Endothelial cell of umbilical vein (primary cell): Measurements from ENCODE around the gene TUBGCP3. TPM values are rescaled to one million over a fixed set of nuclear protein-coding genes. Genes with fewer than 3 reads are reported as not detected.

Source experiments
- BruUV-seq: library from RNA; stranded (reverse); fragments of 400-500 nt; replicated peaks from 2 replicates; lab custom pipeline; 2021; lab: Mats Ljungman, UMichigan
- CTCF ChIA-PET: fragments of 300-600, 350-600 bp; sonication (Branson Sonifier 250); formaldehyde crosslinking; loops from one replicate; lab custom pipeline; 2021; ENCODE audit warnings: antibody characterized with exemption, inconsistent platforms; lab: Charles Lee
- POLR2A ChIA-PET: fragments of 300-600, 350-600 bp; sonication (Branson Sonifier 250); formaldehyde crosslinking; loops from one replicate; lab custom pipeline; 2021; ENCODE audit warnings: antibody characterized with exemption, inconsistent platforms; lab: Charles Lee
- DNase-seq: peaks from one replicate; pipeline ENCODE4 v3.0.0-alpha.2; 2011; ENCODE audit warnings: low read depth, low spot score
- FAIRE-seq: peaks from 2 replicates; lab custom pipeline; 2011; peaks lifted over from hg19 to GRCh38; lab: Jason Lieb, UNC
- H2AFZ ChIP-seq: 2 replicates; pipeline ENCODE4 v1.6.0; 2012; ENCODE audit warnings: low read depth, low read length, control low read depth, inconsistent platforms
- H3K27ac ChIP-seq: 2 replicates; pipeline ENCODE4 v1.5.1; 2011; ENCODE audit warnings: low read depth, mild to moderate bottlenecking, control low read depth, low read length, moderate library complexity; ENCODE audit not compliant: insufficient read depth
- H3K27me3 ChIP-seq, 2 experiments: 2 replicates each; pipeline versions ENCODE4 v1.6.0 to v1.6.1; 2011; ENCODE audit warnings: low read length in 2 of 2, mixed read lengths in 1 of 2; ENCODE audit not compliant: control insufficient read depth in 2 of 2, insufficient read depth in 2 of 2
- H3K36me3 ChIP-seq, 2 experiments: 2 replicates in 1 of 2; 3 replicates in 1 of 2; pipeline ENCODE4 v1.5.1; 2011; ENCODE audit warnings: low read length in 2 of 2, mild to moderate bottlenecking in 1 of 2, moderate library complexity in 1 of 2; ENCODE audit not compliant: control insufficient read depth in 2 of 2, insufficient read depth in 2 of 2; ENCODE audit errors: extremely low read depth in 1 of 2
- H3K4me1 ChIP-seq: 3 replicates; pipeline ENCODE4 v1.5.1; 2011; ENCODE audit warnings: mild to moderate bottlenecking, low read length; ENCODE audit not compliant: control insufficient read depth, insufficient read depth; ENCODE audit errors: extremely low read depth
- H3K4me2 ChIP-seq: 2 replicates; pipeline ENCODE4 v1.6.1; 2011; ENCODE audit warnings: low read length, control low read depth, mixed read lengths; ENCODE audit not compliant: insufficient read depth
- H3K4me3 ChIP-seq, 3 experiments: fragments of 200-600 bp in 1 of 3; sonication (generic), shearing (Covaris generic) in 1 of 3; replicated peaks in 1 of 3; 2 replicates each; pipeline ENCODE4 v1.5.1; 2011 to 2016; ENCODE audit warnings: control low read depth in 3 of 3, low read length in 3 of 3, mild to moderate bottlenecking in 2 of 3, inconsistent platforms in 1 of 3, low read depth in 1 of 3, moderate library complexity in 1 of 3; ENCODE audit not compliant: insufficient read depth in 1 of 3
- H3K79me2 ChIP-seq: 2 replicates; pipeline ENCODE4 v1.6.0; 2012; ENCODE audit warnings: low read length, inconsistent platforms; ENCODE audit not compliant: control insufficient read depth, insufficient read depth
- H3K9ac ChIP-seq: replicated peaks from 2 replicates; pipeline ENCODE3; 2011; ENCODE audit warnings: low read length, control low read depth; ENCODE audit not compliant: insufficient read depth; ENCODE audit errors: extremely low read depth
- H3K9me1 ChIP-seq: replicated peaks from 3 replicates; pipeline ENCODE4 v1.6.0; 2011; ENCODE audit warnings: mild to moderate bottlenecking, low read length; ENCODE audit not compliant: control insufficient read depth, insufficient read depth; ENCODE audit errors: extremely low read depth
- H3K9me3 ChIP-seq: replicated peaks from 2 replicates; pipeline ENCODE4 v1.5.1; 2012; ENCODE audit warnings: low read length, inconsistent platforms; ENCODE audit not compliant: control insufficient read depth, insufficient read depth
- H4K20me1 ChIP-seq: replicated peaks from 2 replicates; pipeline ENCODE3; 2011; ENCODE audit warnings: mild to moderate bottlenecking, low read length; ENCODE audit not compliant: control insufficient read depth, insufficient read depth; ENCODE audit errors: extremely low read depth
- EZH2 ChIP-seq: IDR thresholded peaks from 2 replicates; pipeline ENCODE4 v1.6.1; 2012; ENCODE audit warnings: borderline replicate concordance, low read depth, mild to moderate bottlenecking, moderate library complexity, low read length, inconsistent platforms; ENCODE audit not compliant: severe bottlenecking
- FOS ChIP-seq: IDR thresholded peaks from 2 replicates; pipeline ENCODE4 v1.6.1; 2011; ENCODE audit warnings: mild to moderate bottlenecking, low read length, moderate library complexity, borderline replicate concordance; ENCODE audit not compliant: insufficient read depth
- GATA2 ChIP-seq: IDR thresholded peaks from 2 replicates; pipeline ENCODE4 v1.7.0; 2011; ENCODE audit warnings: low read depth, mild to moderate bottlenecking, moderate library complexity, mixed read lengths, low read length; ENCODE audit not compliant: insufficient read length, insufficient read depth
- JUN ChIP-seq: IDR thresholded peaks from 2 replicates; pipeline ENCODE4 v1.6.1; 2011; ENCODE audit warnings: borderline replicate concordance, low read depth; ENCODE audit not compliant: insufficient read length, insufficient read depth
- MAX ChIP-seq: IDR thresholded peaks from 2 replicates; pipeline ENCODE4 v1.6.1; 2011; ENCODE audit not compliant: insufficient read depth, insufficient read length
- MYC ChIP-seq: IDR thresholded peaks from one replicate; pipeline ENCODE4 v1.6.1; 2011; ENCODE audit warnings: mild to moderate bottlenecking, low read depth, low read length
- POLR2A ChIP-seq: IDR thresholded peaks from 2 replicates; pipeline ENCODE4 v1.6.1; 2012; ENCODE audit warnings: low read depth, mild to moderate bottlenecking, control low read depth, low read length
- POLR2AphosphoS5 ChIP-seq: IDR thresholded peaks from 2 replicates; pipeline ENCODE4 v1.6.1; 2012; ENCODE audit warnings: low read depth, mild to moderate bottlenecking, control low read depth, low read length, moderate library complexity; ENCODE audit not compliant: insufficient read depth
- dilution Hi-C: fragments of 300-500 bp; cut with MboI; formaldehyde crosslinking; loops from one replicate; pipeline ENCODE4 v1.15.0; 2019; ENCODE audit warnings: low sequenced_read_pairs; ENCODE audit not compliant: extremely low pct_ligation_motif_present
- intact Hi-C: fragments of 100-400 bp; cut with micrococcal nuclease; formaldehyde crosslinking; loops from one replicate; pipeline ENCODE4 v1.10.0; 2022
- polyA plus RNA-seq, 4 experiments: library from polyadenylated mRNA; depleted of rRNA in 3 of 4; stranded (reverse) in 3 of 4; unstranded in 1 of 4; fragments of >200 nt; gene quantifications; 2 replicates each; pipeline versions ENCODE4 v1.2.1 to v1.2.3, GENCODE V29; 2011 to 2012; ENCODE audit warnings: missing spikeins in 1 of 4
- total RNA-seq: library from RNA; stranded (reverse); gene quantifications from 2 replicates; pipeline ENCODE4 v1.2.3, GENCODE V29; 2021
- TF ChIP-seq, protein P1 (sequence below), 2 donors: IDR thresholded peaks; 1 replicate in 1 of 2; 2 replicates in 1 of 2; pipeline ENCODE4 v1.5.1; 2011; ENCODE audit warnings: low read length in 2 of 2, mild to moderate bottlenecking in 2 of 2, moderate library complexity in 2 of 2, control low read depth in 1 of 2, inconsistent platforms in 1 of 2, low read depth in 1 of 2; ENCODE audit not compliant: insufficient read depth in 1 of 2; ENCODE audit errors: extremely low read depth in 1 of 2

Gene TUBGCP3
- total and polyA plus RNA-seq, 2 donors (not counting 3 experiments of a cell fraction or from before 2014, with no cell fraction given), result 36.4 to 47.7 TPM

- FAIRE-seq (no peak), DNase-seq (no peak)
- TF ChIP-seq POLR2AphosphoS5 (no peak), MYC (no peak), GATA2 (no peak), JUN (no peak)
- TF ChIP-seq, protein P1, sequence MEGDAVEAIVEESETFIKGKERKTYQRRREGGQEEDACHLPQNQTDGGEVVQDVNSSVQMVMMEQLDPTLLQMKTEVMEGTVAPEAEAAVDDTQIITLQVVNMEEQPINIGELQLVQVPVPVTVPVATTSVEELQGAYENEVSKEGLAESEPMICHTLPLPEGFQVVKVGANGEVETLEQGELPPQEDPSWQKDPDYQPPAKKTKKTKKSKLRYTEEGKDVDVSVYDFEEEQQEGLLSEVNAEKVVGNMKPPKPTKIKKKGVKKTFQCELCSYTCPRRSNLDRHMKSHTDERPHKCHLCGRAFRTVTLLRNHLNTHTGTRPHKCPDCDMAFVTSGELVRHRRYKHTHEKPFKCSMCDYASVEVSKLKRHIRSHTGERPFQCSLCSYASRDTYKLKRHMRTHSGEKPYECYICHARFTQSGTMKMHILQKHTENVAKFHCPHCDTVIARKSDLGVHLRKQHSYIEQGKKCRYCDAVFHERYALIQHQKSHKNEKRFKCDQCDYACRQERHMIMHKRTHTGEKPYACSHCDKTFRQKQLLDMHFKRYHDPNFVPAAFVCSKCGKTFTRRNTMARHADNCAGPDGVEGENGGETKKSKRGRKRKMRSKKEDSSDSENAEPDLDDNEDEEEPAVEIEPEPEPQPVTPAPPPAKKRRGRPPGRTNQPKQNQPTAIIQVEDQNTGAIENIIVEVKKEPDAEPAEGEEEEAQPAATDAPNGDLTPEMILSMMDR (IDR thresholded peaks at IDR 0.05; ENCODE audit: extremely low read depth in 1 of 2, insufficient read depth in 1 of 2, low read depth in 1 of 2, low read length in 2 of 2), result no peak
- CTCF ChIA-PET, result no interaction called here
- Histone ChIP-seq H3K27me3 (no peaks in the 10 kb centered on the region), H3K9me1 (no peaks in the 10 kb centered on the region), H3K36me3 (peaks cover 6 to 11% of the 10 kb centered on the region in 2 experiments), H3K27ac (no peak overlapping the region), H3K9ac (no peak overlapping the region), H3K9me3 (no peaks in the 10 kb centered on the region), H3K4me2 (no peak overlapping the region), H2AFZ (no peak overlapping the region), H3K79me2 (no peaks in the 10 kb centered on the region), H4K20me1 (no peaks in the 10 kb centered on the region), H3K4me1 (no peaks in the 10 kb centered on the region), H3K4me3 (no peak overlapping the region)
- intact Hi-C loops, result no loop called here
- POLR2A ChIA-PET, result no interaction called here
- BruUV-seq, result no TSS peak
- dilution Hi-C loops, result no loop called here
Observed at GRCh38 chr13:112496166-112496565, 91.8 kb downstream of the TUBGCP3 start.

- H4K20me1 ChIP-seq, result no peaks in the 10 kb centered on the region
- ChIA-PET POLR2A (no interaction called here), CTCF (no interaction called here)
- FAIRE-seq (no peak), DNase-seq (no peak)
- no peaks in the 10 kb centered on the region for H3K9me3 ChIP-seq
- dilution Hi-C loops, result no loop called here
- H3K4me1 ChIP-seq, result no peaks in the 10 kb centered on the region
- no peaks in the 10 kb centered on the region for H3K79me2 ChIP-seq
- no TSS peak for BruUV-seq
- TF ChIP-seq JUN (no peak), MYC (no peak), FOS (no peak), GATA2 (no peak), EZH2 (no peak), MAX (no peak), POLR2A (no peak), POLR2AphosphoS5 (no peak)
- TF ChIP-seq, protein P1 (IDR thresholded peaks at IDR 0.05; ENCODE audit: extremely low read depth in 1 of 2, insufficient read depth in 1 of 2, low read depth in 1 of 2, low read length in 2 of 2), result no peak
- no peak overlapping the region for H2AFZ ChIP-seq
- H3K36me3 ChIP-seq, result peaks cover 6 to 11% of the 10 kb centered on the region in 2 experiments
- no peak overlapping the region for H3K27ac ChIP-seq
- no peak overlapping the region for H3K4me3 ChIP-seq
- H3K9me1 ChIP-seq, result no peaks in the 10 kb centered on the region
- H3K27me3 ChIP-seq, result no peaks in the 10 kb centered on the region
- no peak overlapping the region for H3K9ac ChIP-seq
- intact Hi-C loops, result no loop called here
- H3K4me2 ChIP-seq, result no peak overlapping the region
Observed at GRCh38 chr13:112495465-112495864, 92.5 kb downstream of the TUBGCP3 start.
